Endodermal cell (in vitro differentiated cells): Measurements from ENCODE around the gene IRX5. TPM values are rescaled to one million over a fixed set of nuclear protein-coding genes. Genes with fewer than 3 reads are reported as not detected.
A peak's percentile ranks its signal among the peaks of the same experiment; 100 is the strongest.

Experiments
- DNase-seq: peaks from one replicate; pipeline ENCODE4 v3.0.0-alpha.2; 2017
- H3K27ac ChIP-seq: 2 replicates; pipeline ENCODE4 v1.5.1; 2013; ENCODE audit warnings: mild to moderate bottlenecking, low read depth, low read length, moderate library complexity
- H3K27me3 ChIP-seq: 2 replicates; pipeline ENCODE4 v1.6.1; 2013; ENCODE audit warnings: mild to moderate bottlenecking, low read length, moderate library complexity; ENCODE audit not compliant: insufficient read depth, control insufficient read depth, poor library complexity, severe bottlenecking
- H3K36me3 ChIP-seq: 2 replicates; pipeline ENCODE4 v1.7.0; 2013; ENCODE audit warnings: mild to moderate bottlenecking, low read length, moderate library complexity; ENCODE audit not compliant: control insufficient read depth, insufficient read depth
- H3K4me1 ChIP-seq: one replicate; pipeline ENCODE4 v1.7.0; 2013; ENCODE audit warnings: low read length; ENCODE audit not compliant: control insufficient read depth, insufficient read depth
- H3K4me3 ChIP-seq: 2 replicates; pipeline ENCODE4 v1.5.1; 2013; ENCODE audit warnings: mild to moderate bottlenecking, low read length, moderate library complexity
- H3K9ac ChIP-seq: 2 replicates; pipeline ENCODE4 v1.6.1; 2013; ENCODE audit warnings: mild to moderate bottlenecking, low read length, moderate library complexity; ENCODE audit not compliant: poor library complexity, severe bottlenecking; ENCODE audit errors: extremely low read depth
- H3K9me3 ChIP-seq: 2 replicates; pipeline ENCODE4 v1.6.1; 2013; ENCODE audit warnings: mild to moderate bottlenecking, low read length, moderate library complexity; ENCODE audit not compliant: control insufficient read depth
- H3K27ac Mint-ChIP-seq: 2 replicates; pipeline ENCODE4 v1.8.0; 2020; ENCODE audit warnings: mixed read lengths
- H3K27me3 Mint-ChIP-seq: 2 replicates; pipeline ENCODE4 v1.8.0; 2021; ENCODE audit warnings: mild to moderate bottlenecking, mixed read lengths; ENCODE audit not compliant: insufficient read depth
- H3K36me3 Mint-ChIP-seq: 2 replicates; pipeline ENCODE4 v1.8.0; 2020; ENCODE audit warnings: low read depth, mixed read lengths
- H3K4me1 Mint-ChIP-seq: 2 replicates; pipeline ENCODE4 v1.8.0; 2020; ENCODE audit warnings: mixed read lengths
- H3K4me3 Mint-ChIP-seq: 2 replicates; pipeline ENCODE4 v1.8.0; 2020; ENCODE audit warnings: mild to moderate bottlenecking, moderate library complexity, mixed read lengths
- H3K9me3 Mint-ChIP-seq: 2 replicates; pipeline ENCODE4 v1.8.0; 2020; ENCODE audit warnings: mild to moderate bottlenecking, mixed read lengths
- WGBS, 2 experiments: methylation state at CpG; one replicate each; pipeline versions ENCODE4 v1.1.5 to v1.1.7; 2013; ENCODE audit warnings: missing lambda C conversion rate in 2 of 2, mixed read lengths in 1 of 2; ENCODE audit not compliant: insufficient coverage in 1 of 2, insufficient read length in 1 of 2; 5-methylcytosine and 5-hydroxymethylcytosine counted together
- total RNA-seq, 2 donors: library from RNA; stranded (reverse); fragmentation: NEBNext Ultra II Directional in 1 of 2; extraction: Animal tissue kit (Norgen Biotek cat#: 25700) in 1 of 2; gene quantifications; 2 replicates in 1 of 2; 3 replicates in 1 of 2; pipeline ENCODE4 v1.2.1, GENCODE V29; 2021
- TF ChIP-seq, protein P1 (sequence below): fragments of 200-600 bp; sonication (generic); conservative IDR thresholded peaks from 2 replicates; pipeline ENCODE4 v1.5.0; 2021; ENCODE audit warnings: antibody characterized with exemption, mild to moderate bottlenecking

Gene IRX5
- total RNA-seq, 2 donors from 2014 or later, result 1.6 to 2.6 TPM

DNA sequence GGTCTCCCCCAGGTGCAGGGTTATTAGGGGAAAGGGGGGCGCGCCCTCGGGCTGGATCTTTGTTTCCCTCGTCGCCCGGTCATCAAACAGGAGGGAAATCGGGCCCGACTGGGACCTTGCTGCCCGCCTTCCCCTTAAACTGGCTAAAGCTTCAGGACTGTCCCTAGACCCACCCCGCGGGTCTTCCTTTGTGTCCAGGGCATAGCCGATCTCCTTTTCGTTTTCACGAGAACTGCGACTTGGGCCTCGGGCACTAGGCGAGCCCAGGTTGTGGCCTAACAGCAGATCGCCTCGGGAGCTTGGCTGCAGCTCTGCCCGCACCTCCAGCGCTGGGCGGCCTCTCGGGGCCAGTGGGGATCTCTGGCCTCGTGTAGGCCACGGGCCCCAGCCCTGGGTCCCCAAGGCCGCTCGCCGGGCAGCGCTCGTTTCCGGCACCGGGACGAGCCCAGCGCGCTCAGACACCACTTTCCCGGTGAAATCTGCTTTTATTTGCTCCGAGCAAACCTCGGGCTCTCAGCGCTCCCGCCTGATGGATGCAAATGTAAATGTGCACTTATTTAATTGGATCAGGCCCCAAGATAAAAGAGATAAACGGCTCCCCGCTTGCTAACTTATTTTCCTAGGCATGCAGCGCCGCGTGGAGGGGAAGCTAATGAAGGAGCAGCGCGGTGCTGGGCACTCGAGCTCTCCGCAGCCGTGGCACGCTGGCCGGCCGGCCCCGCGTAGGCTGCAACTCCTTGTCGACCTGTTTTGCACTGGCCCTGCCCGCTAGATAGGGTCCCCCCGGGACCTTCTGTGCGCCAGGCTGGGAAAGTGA is 7.8 kb downstream of the IRX5 start:
- Histone ChIP-seq H3K4me3 (peak overlapping the region; percentile 77), H3K36me3 (peaks cover 4% of the 10 kb centered on the region), H3K9ac (no peak overlapping the region), H3K4me1 (peaks cover 16% of the 10 kb centered on the region), H3K27ac (no peak overlapping the region), H3K9me3 (no peaks in the 10 kb centered on the region), H3K27me3 (peaks cover 100% of the 10 kb centered on the region)
- peaks cover 99% of the 10 kb centered on the region for H3K27me3 Mint-ChIP-seq
- H3K27ac Mint-ChIP-seq, result no peak overlapping the region
- peak overlapping the region; percentile 51 for H3K4me3 Mint-ChIP-seq
- TF ChIP-seq, protein P1, sequence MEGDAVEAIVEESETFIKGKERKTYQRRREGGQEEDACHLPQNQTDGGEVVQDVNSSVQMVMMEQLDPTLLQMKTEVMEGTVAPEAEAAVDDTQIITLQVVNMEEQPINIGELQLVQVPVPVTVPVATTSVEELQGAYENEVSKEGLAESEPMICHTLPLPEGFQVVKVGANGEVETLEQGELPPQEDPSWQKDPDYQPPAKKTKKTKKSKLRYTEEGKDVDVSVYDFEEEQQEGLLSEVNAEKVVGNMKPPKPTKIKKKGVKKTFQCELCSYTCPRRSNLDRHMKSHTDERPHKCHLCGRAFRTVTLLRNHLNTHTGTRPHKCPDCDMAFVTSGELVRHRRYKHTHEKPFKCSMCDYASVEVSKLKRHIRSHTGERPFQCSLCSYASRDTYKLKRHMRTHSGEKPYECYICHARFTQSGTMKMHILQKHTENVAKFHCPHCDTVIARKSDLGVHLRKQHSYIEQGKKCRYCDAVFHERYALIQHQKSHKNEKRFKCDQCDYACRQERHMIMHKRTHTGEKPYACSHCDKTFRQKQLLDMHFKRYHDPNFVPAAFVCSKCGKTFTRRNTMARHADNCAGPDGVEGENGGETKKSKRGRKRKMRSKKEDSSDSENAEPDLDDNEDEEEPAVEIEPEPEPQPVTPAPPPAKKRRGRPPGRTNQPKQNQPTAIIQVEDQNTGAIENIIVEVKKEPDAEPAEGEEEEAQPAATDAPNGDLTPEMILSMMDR, result no peak
- peaks cover 22% of the 10 kb centered on the region for H3K4me1 Mint-ChIP-seq
- no peaks in the 10 kb centered on the region for H3K36me3 Mint-ChIP-seq
- DNase-seq, result peak; percentile 77
- no peaks in the 10 kb centered on the region for H3K9me3 Mint-ChIP-seq
- 3 to 18% methylated on average over 16 to 59 of the region's 59 CpGs for WGBS, 2 experiments

DNA sequence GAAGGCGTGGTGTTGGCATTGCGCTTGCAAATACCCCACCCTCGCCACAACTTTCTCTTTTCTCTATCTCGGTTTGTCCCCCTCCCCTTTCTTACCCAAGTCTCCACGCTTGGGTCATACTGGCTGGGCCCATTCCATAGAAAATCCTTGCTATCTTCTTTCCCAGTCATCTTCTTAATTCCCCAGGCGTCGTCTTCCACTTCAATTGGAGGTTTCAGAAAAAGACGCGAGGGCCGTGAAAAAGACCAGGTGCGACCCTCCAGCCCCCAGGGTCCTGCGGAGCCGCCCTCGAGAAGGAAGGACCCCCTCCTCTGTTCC is 8.3 kb downstream of the IRX5 start:
- Histone ChIP-seq H3K27ac (no peak overlapping the region), H3K9ac (no peak overlapping the region), H3K4me1 (peaks cover 16% of the 10 kb centered on the region), H3K27me3 (peaks cover 100% of the 10 kb centered on the region), H3K36me3 (no peaks in the 10 kb centered on the region), H3K9me3 (no peaks in the 10 kb centered on the region), H3K4me3 (no peak overlapping the region)
- peaks cover 100% of the 10 kb centered on the region for H3K27me3 Mint-ChIP-seq
- TF ChIP-seq, protein P1, result no peak
- H3K4me1 Mint-ChIP-seq, result peaks cover 22% of the 10 kb centered on the region
- H3K9me3 Mint-ChIP-seq, result no peaks in the 10 kb centered on the region
- WGBS, 2 experiments, result 8 to 23% methylated on average over 3 to 14 of the region's 14 CpGs
- H3K36me3 Mint-ChIP-seq, result no peaks in the 10 kb centered on the region
- peak overlapping the region; percentile 51 for H3K4me3 Mint-ChIP-seq
- no peak for DNase-seq
- H3K27ac Mint-ChIP-seq, result no peak overlapping the region

DNA sequence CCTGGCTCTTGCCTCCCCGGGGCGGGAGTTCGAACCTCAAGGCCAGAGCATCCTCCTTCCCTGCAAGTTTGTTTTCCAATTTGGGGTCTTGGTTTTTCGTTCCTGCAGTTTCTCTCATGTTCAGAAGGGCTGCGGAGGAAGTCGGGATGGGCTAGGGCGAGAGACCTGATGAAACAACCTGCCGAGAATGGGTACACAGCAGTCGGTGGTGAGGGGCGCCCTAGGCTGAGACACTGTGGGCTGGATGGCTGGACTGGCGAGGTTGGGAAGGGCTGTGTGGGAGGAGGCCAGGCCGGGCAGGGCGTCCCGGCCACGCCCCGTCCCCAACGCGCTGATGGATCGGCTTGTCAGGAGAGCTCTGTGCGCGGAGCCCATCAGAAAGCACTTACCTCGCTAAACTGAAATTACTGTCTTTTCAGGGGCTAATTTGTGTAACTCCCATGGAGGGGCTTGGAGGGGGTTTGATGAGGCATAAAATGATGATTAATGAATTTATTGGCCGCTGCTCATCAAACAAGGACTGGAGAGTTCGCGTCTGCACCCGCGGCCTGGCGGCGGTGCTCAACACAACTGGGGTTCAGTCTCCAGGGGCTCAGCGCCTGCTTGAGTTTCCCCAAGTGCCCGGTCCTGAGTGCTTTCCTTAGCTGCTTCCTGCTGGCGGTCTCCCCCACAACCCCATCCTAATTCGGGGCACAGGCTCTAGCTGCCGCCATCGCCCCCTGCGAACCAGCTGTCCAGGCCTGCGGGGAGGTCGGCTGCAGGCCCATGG is 9.0 kb downstream of the IRX5 start:
- H3K9me3 Mint-ChIP-seq, result no peaks in the 10 kb centered on the region
- H3K4me3 ChIP-seq, result no peak overlapping the region
- TF ChIP-seq, protein P1, result no peak

More for the DNA sequence above, 9.0 kb downstream of the IRX5 start:
- Mint-ChIP-seq H3K27ac (no peak overlapping the region), H3K4me3 (peak overlapping the region; percentile 51), H3K4me1 (peaks cover 18% of the 10 kb centered on the region), H3K27me3 (peaks cover 100% of the 10 kb centered on the region), H3K36me3 (no peaks in the 10 kb centered on the region)
- peak; percentile 79 for DNase-seq
- Histone ChIP-seq H3K27me3 (peaks cover 100% of the 10 kb centered on the region), H3K27ac (no peak overlapping the region), H3K36me3 (no peaks in the 10 kb centered on the region), H3K9ac (no peak overlapping the region), H3K9me3 (no peaks in the 10 kb centered on the region), H3K4me1 (peaks cover 16% of the 10 kb centered on the region)
- 22 to 23% methylated on average over 26 to 38 of the region's 38 CpGs for WGBS, 2 experiments
